ENCODE measurements around the gene RBM26. TPM values are rescaled to one million over a fixed set of nuclear protein-coding genes. Genes with fewer than 3 reads are reported as not detected.

RBM26 gene
- polyA plus RNA-seq, 1 of the 3 experiments (the other 2 are of a cell fraction), result 12.5 TPM

DNA sequence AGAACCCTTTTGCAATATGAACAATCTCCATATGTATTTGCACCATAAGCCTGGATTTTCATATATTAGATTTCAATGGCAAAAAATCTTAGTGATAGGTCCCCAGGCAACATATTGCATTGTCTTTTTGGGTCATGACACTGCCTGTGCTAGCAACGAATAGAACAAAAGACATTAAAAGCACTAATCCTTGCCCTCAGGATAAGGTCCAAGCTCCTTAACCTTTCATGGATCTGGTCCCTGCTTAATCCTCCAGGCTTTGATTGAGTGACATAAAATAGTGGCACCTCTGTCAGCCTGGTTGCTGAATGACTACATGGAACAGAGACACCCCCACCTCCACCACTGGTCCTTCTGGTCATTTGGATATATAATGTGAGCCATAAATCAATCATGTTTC is 134.4 kb downstream of the RBM26 start:
- Histone ChIP-seq H3K36me3 (replicated peaks in 1 of 2; ENCODE audit: control insufficient read depth in 1 of 2, insufficient read depth in 2 of 2, low read length in 1 of 2) (no peaks in the 10 kb centered on the region), H3K79me2 (ENCODE audit: insufficient read depth) (no peaks in the 10 kb centered on the region), H3K4me1 (ENCODE audit: control insufficient read depth in 1 of 2, insufficient read depth in 2 of 2, low read depth in 1 of 2, low read length in 1 of 2) (no peaks in the 10 kb centered on the region), H3K9me3 (no peaks in the 10 kb centered on the region), H3F3A (replicated peaks; ENCODE audit: insufficient read depth) (no peaks in the 10 kb centered on the region), H3K9me2 (no peaks in the 10 kb centered on the region), H3K4me2 (no peak overlapping the region), H3K27ac (ENCODE audit: low read depth in 2 of 2, low read length in 1 of 2) (no peak overlapping the region), H3K27me3 (ENCODE audit: insufficient read depth) (no peaks in the 10 kb centered on the region), H2AFZ (ENCODE audit: low read depth) (no peak overlapping the region), H4K20me1 (ENCODE audit: insufficient read depth) (no peaks in the 10 kb centered on the region), H3K4me3 (ENCODE audit: low read depth in 2 of 2, low read length in 1 of 2) (no peak overlapping the region), H3K9ac (no peak overlapping the region)
- DNase-seq, result no peak
- no peak for TF ChIP-seq CHD2 (IDR thresholded peaks at IDR 0.05; ENCODE audit: low read length, partially characterized antibody)
- POLR2A ChIA-PET, result no interaction called here
- CTCF ChIA-PET, result no interaction called here
- 11% methylated on average over 1 of the region's 1 CpG for WGBS (ENCODE audit: low lambda C conversion rate)

DNA sequence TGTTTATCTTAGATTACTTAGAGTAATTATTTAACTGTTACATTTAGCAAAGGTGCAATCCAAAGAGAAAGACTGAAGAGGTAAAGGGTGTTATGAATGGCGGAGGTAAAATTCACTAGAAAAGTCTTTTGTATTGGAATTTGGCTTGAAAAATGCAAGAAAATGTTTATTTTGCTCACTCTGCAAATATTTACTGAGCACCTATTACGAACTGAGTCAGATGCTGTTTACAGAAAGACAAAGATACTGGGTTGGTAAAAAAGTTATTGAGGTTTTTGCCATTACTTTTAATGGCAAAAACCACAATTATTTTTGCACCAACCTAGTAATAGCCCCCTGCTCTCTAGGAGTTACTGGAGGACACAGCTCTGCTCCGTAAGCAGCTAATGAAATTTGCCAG is 135.2 kb downstream of the RBM26 start:
- CTCF ChIA-PET, result no interaction called here
- H3K4me3 ChIP-seq (ENCODE audit: low read depth in 2 of 2, low read length in 1 of 2), result no peak overlapping the region
- TF ChIP-seq, protein P1, sequence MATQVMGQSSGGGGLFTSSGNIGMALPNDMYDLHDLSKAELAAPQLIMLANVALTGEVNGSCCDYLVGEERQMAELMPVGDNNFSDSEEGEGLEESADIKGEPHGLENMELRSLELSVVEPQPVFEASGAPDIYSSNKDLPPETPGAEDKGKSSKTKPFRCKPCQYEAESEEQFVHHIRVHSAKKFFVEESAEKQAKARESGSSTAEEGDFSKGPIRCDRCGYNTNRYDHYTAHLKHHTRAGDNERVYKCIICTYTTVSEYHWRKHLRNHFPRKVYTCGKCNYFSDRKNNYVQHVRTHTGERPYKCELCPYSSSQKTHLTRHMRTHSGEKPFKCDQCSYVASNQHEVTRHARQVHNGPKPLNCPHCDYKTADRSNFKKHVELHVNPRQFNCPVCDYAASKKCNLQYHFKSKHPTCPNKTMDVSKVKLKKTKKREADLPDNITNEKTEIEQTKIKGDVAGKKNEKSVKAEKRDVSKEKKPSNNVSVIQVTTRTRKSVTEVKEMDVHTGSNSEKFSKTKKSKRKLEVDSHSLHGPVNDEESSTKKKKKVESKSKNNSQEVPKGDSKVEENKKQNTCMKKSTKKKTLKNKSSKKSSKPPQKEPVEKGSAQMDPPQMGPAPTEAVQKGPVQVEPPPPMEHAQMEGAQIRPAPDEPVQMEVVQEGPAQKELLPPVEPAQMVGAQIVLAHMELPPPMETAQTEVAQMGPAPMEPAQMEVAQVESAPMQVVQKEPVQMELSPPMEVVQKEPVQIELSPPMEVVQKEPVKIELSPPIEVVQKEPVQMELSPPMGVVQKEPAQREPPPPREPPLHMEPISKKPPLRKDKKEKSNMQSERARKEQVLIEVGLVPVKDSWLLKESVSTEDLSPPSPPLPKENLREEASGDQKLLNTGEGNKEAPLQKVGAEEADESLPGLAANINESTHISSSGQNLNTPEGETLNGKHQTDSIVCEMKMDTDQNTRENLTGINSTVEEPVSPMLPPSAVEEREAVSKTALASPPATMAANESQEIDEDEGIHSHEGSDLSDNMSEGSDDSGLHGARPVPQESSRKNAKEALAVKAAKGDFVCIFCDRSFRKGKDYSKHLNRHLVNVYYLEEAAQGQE (IDR thresholded peaks at IDR 0.05; ENCODE audit: low read depth, low read length), result no peak
- TF ChIP-seq, protein P2, sequence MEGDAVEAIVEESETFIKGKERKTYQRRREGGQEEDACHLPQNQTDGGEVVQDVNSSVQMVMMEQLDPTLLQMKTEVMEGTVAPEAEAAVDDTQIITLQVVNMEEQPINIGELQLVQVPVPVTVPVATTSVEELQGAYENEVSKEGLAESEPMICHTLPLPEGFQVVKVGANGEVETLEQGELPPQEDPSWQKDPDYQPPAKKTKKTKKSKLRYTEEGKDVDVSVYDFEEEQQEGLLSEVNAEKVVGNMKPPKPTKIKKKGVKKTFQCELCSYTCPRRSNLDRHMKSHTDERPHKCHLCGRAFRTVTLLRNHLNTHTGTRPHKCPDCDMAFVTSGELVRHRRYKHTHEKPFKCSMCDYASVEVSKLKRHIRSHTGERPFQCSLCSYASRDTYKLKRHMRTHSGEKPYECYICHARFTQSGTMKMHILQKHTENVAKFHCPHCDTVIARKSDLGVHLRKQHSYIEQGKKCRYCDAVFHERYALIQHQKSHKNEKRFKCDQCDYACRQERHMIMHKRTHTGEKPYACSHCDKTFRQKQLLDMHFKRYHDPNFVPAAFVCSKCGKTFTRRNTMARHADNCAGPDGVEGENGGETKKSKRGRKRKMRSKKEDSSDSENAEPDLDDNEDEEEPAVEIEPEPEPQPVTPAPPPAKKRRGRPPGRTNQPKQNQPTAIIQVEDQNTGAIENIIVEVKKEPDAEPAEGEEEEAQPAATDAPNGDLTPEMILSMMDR (IDR thresholded peaks at IDR 0.05), result no peak
- no peak for TF ChIP-seq FOSL2 (IDR thresholded peaks at IDR 0.05; ENCODE audit: borderline replicate concordance, low read depth)
- TF ChIP-seq RXRA (IDR thresholded peaks at IDR 0.05; ENCODE audit: borderline replicate concordance, low read depth), result no peak
- no peak for TF ChIP-seq GABPA (IDR thresholded peaks at IDR 0.05; ENCODE audit: low read depth)
- no peak for TF ChIP-seq JUND (IDR thresholded peaks at IDR 0.05)
- no peak for TF ChIP-seq FOXM1 (IDR thresholded peaks at IDR 0.05; ENCODE audit: low read depth)
- no peak for TF ChIP-seq RFX5 (IDR thresholded peaks at IDR 0.05; ENCODE audit: low read length)
- H3K9me2 ChIP-seq, result no peaks in the 10 kb centered on the region
- H3K9ac ChIP-seq, result no peak overlapping the region
- no peak for DNase-seq
- WGBS (ENCODE audit: low lambda C conversion rate), result 33% methylated on average over 3 of the region's 3 CpGs
- no peaks in the 10 kb centered on the region for H3K4me1 ChIP-seq (ENCODE audit: control insufficient read depth in 1 of 2, insufficient read depth in 2 of 2, low read depth in 1 of 2, low read length in 1 of 2)
- H3F3A ChIP-seq (replicated peaks; ENCODE audit: insufficient read depth), result no peaks in the 10 kb centered on the region
- no peaks in the 10 kb centered on the region for H3K79me2 ChIP-seq (ENCODE audit: insufficient read depth)
- H3K4me2 ChIP-seq, result no peak overlapping the region
- no peaks in the 10 kb centered on the region for H3K36me3 ChIP-seq (replicated peaks in 1 of 2; ENCODE audit: control insufficient read depth in 1 of 2, insufficient read depth in 2 of 2, low read length in 1 of 2)
- no peaks in the 10 kb centered on the region for H3K9me3 ChIP-seq
- H4K20me1 ChIP-seq (ENCODE audit: insufficient read depth), result no peaks in the 10 kb centered on the region
- no peak overlapping the region for H3K27ac ChIP-seq (ENCODE audit: low read depth in 2 of 2, low read length in 1 of 2)
- POLR2A ChIA-PET, result no interaction called here
- no peaks in the 10 kb centered on the region for H3K27me3 ChIP-seq (ENCODE audit: insufficient read depth)
- no peak overlapping the region for H2AFZ ChIP-seq (ENCODE audit: low read depth)

Small RNAs within 50 kb of the gene (small RNA-seq; reads per million reads assigned to genes)
- gene RNA5SP33, result 0 reads per million in 7 experiments

Other genes starting within 250 kb of the RBM26 start
- gene NDFIP2, start 74.9 kb upstream of the RBM26 start, polyA plus RNA-seq (2012; rRNA removed), result 21.4 and 25.5 TPM in 2 replicates

All from SK-N-SH (cell line).